HG03103 (cell line): ENCODE data around the gene DAAM1.

Source experiments
- ATAC-seq: cut with Tn5 transposase; IDR thresholded peaks from one replicate; pipeline ENCODE4 v1.9.1; 2021; ENCODE audit warnings: low read depth; ENCODE audit not compliant: unreplicated experiment

The DAAM1 gene

GRCh38 chr14:59188461-59189090 lies at the start of gene DAAM1:
TSS of gene DAAM1 (plus strand) at chr14:59188667. CDS start at chr14:59263478, 74,811 bp downstream.
- ATAC-seq = peak; percentile 84

GRCh38 chr14:59139324-59139723 lies 49.1 kb upstream of the DAAM1 start:
- ATAC-seq = no peak

GRCh38 chr14:59140106-59140843 lies 48.2 kb upstream of the DAAM1 start:
- no peak for ATAC-seq

GRCh38 chr14:59146484-59146883 lies 42.0 kb upstream of the DAAM1 start:
- ATAC-seq = no peak

- ATAC-seq = no peak
Observed at GRCh38 chr14:59147007-59147406, 41.5 kb upstream of the DAAM1 start.

GRCh38 chr14:59148334-59148900 lies 40.0 kb upstream of the DAAM1 start:
- no peak for ATAC-seq

GRCh38 chr14:59150990-59151389 lies 37.5 kb upstream of the DAAM1 start:
- ATAC-seq = peak; percentile 85

GRCh38 chr14:59154373-59154772 lies 34.1 kb upstream of the DAAM1 start:
- no peak for ATAC-seq

- no peak for ATAC-seq
Observed at GRCh38 chr14:59155886-59156285, 32.6 kb upstream of the DAAM1 start.

- no peak for ATAC-seq
Observed at GRCh38 chr14:59159169-59159568, 29.3 kb upstream of the DAAM1 start.

- no peak for ATAC-seq
Observed at GRCh38 chr14:59160506-59160905, 28.0 kb upstream of the DAAM1 start.

GRCh38 chr14:59161561-59162175 lies 26.8 kb upstream of the DAAM1 start:
- ATAC-seq = no peak

GRCh38 chr14:59166258-59166657 lies 22.2 kb upstream of the DAAM1 start:
- ATAC-seq = no peak

GRCh38 chr14:59175404-59175803 lies 13.1 kb upstream of the DAAM1 start:
- peak; percentile 95 for ATAC-seq

- ATAC-seq = no peak
Observed at GRCh38 chr14:59176765-59177164, 11.7 kb upstream of the DAAM1 start.

GRCh38 chr14:59177262-59177661 lies 11.2 kb upstream of the DAAM1 start:
- ATAC-seq = no peak

GRCh38 chr14:59181791-59182190 lies 6.7 kb upstream of the DAAM1 start:
- no peak for ATAC-seq

- no peak for ATAC-seq
Observed at GRCh38 chr14:59182641-59183040, 5.8 kb upstream of the DAAM1 start.

- no peak for ATAC-seq
Observed at GRCh38 chr14:59183150-59183549, 5.3 kb upstream of the DAAM1 start.

GRCh38 chr14:59184396-59184795 lies 4.1 kb upstream of the DAAM1 start:
- ATAC-seq = no peak

GRCh38 chr14:59185676-59186075 lies 2.8 kb upstream of the DAAM1 start:
- no peak for ATAC-seq
